GM11168 (cell line): ENCODE measurements around the gene CTDSP2.
"Not testable (repeated sequence)": the region's sequence is repeated elsewhere in the genome, so short reads cannot be mapped to it uniquely, and the experiment has no call there.

ENCODE experiments used
- in situ Hi-C: fragments of 300-500 bp; cut with MboI; formaldehyde crosslinking; loops from one replicate; pipeline ENCODE4 v1.12.0; 2022; ENCODE audit warnings: low sequenced_read_pairs; ENCODE audit not compliant: unreplicated experiment

Gene CTDSP2

DNA sequence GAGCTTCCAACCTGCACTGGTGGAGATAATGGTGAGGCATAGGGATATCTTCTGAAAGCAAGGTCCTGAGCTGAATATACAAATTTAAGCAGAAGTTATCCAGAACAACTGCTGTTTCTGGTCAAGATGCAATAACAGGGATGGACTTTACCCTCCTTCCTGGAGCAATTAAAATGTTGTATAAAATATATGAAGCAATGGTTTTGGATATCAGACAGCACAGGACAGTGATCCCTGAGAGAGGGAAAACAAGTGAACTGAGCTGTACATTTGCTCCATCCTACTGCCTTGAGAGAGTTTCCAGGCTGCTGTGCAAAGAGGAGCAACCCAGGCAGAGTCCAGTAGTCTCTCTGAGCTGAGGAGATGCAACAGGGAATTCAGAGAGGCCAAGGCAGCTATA is 36.0 kb upstream of the CTDSP2 start:
- in situ Hi-C loops, result no loop called here

- in situ Hi-C loops, result no loop called here
Observed at GRCh38 chr12:57881475-57881874, 34.9 kb upstream of the CTDSP2 start.

- in situ Hi-C loops, result not testable (repeated sequence)
Observed at GRCh38 chr12:57881035-57881434, 34.5 kb upstream of the CTDSP2 start.

DNA sequence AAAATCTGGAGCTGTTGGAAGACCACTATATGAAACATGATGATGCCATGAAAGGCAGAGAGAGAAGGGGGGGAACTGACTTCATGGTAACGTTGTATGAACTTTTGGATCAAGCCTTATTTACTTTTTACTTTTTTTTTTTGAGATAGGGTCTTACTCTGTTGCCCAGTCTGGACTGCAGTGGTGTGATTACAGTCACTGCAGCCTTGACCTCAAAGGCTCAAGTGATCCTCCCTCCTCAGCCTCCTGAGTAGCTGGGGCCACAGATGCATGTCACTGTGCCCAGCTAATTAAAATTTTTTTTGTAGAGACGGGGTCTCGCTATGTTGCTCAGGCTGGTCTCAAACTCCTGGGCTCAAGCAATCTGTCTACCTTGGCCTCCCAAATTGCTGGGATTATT is 31.3 kb upstream of the CTDSP2 start:
- in situ Hi-C loops, result no loop called here

DNA sequence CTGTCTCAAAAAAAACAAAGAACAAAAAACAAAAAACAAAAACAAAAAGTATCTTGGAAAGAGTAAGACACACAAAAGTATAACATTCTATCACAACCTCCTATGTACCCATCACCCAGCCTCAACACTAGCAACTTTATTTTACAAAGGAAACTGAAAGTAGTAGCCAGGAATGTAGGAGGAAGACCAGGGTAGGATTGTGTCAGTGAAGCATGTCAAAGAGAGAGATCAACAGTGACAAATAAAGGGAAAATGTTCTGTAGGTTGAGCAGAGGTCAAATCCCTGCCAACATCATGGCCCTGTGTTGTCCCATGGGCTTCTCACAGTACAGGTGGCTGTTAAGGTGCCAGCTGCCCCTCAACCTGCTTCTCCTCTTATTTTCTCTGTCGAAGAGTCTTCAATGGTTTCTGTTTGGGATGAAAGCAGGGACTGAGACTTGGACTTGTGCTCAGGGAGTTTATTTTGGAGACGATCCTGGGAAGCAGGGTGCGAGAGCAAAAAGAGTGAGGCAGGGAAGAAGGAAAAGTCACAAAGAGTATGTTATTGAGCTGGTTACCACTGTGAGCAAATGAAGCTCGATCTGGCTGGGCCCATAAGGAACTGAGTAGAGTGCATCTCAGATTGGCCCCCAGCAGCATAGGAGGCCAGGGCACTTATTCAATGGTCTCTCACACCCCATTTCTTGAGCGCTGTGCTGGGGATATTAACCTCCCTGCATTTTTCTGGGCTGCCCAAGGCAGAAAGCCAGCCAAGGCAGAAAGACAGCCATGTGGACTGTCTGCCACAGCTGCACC is 29.4 kb upstream of the CTDSP2 start:
- in situ Hi-C loops, result no loop called here

GRCh38 chr12:57874166-57875108 is 27.9 kb upstream of the CTDSP2 start:
- in situ Hi-C loops, result no loop called here

GRCh38 chr12:57872362-57872761 is 25.8 kb upstream of the CTDSP2 start:
- in situ Hi-C loops, result no loop called here

DNA sequence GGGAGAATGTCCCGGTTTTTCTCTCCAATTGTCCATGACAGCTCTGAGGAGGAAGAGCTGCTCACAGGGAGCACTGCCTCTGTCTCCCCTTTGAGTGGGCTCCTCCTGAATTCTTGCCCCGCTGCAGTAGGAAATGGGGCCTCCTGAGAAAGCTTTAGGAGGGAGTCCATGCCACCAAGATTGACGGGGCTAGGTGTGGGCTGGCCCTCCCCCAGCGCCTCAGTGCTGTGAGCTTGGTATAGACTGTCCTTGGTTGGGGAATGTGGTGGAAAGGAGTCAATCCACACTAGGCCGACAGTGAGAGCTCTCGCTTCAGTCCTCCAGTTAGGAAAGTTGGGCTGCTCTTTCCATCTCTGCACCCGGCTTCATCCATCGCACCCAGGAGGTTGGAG is 23.4 kb upstream of the CTDSP2 start:
- in situ Hi-C loops, result no loop called here

DNA sequence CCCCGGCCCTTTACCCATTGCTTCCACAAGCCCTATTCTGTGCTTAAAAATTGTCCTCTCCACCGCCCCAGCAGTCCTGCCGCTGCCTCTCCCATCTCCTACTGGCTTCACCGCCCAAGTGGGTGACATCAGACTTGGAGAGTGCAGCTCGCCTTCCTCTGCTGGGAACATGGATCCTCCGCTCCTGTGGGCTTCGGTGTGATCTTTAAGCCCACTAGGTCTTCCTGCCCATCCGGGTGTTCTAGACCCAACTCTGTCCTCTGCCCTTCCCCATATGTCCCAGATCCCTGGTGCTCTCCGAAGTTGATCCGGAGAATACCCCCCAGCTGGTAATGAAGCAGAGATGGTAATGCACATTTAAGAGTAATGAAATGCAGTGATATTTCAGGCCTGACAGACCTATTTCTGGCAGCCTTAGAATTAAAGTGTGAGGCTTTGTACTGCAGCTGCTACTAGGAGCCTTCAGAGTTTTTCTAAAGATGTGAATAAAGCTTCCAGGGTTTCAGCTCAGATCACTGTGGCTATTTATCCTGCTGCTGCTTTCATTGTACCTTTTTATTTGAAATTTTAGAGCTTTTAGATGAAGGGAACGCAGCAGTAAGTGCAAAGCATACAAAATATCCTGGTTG is 22.9 kb upstream of the CTDSP2 start:
- in situ Hi-C loops, result no loop called here

GRCh38 chr12:57868851-57869268 is 22.3 kb upstream of the CTDSP2 start:
- in situ Hi-C loops, result no loop called here

- in situ Hi-C loops, result no loop called here
Observed at GRCh38 chr12:57868221-57868620, 21.7 kb upstream of the CTDSP2 start.

DNA sequence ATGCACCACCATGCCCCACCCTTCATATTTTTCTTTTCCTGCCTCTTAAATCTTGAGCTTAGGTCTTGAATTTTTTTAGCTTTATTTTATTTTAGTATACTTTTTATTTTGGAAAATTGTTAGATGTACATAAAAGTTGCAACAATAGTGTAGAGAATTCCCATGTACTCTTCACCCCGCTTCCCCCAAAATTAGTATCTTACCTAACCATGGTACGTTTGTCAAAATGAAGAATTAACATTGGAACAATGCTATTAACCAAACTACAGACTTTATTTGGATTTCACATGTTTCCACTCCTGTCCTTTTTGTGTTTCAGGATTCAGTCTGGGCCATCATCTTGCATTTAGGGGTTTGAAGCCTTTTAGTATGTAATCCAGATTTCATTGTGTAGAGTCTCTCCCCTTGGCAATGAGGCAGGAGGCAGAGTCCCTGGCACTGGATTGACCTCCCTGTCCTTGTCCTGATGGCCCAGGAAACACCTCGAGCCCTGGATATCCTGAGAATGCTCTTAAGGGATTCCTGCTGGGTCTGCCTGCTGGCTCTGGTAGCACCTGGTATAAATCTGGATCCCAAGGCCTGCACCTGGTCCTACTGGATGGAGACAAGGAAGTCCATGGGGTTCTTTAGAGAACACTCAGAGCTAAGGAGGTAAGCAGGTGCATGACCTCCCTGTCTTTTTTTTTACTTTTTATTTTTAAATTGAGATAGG is 19.9 kb upstream of the CTDSP2 start:
- in situ Hi-C loops, result no loop called here

- in situ Hi-C loops, result no loop called here
Observed at GRCh38 chr12:57865084-57865751, 18.7 kb upstream of the CTDSP2 start.

GRCh38 chr12:57864442-57865083 is 18.0 kb upstream of the CTDSP2 start:
- in situ Hi-C loops, result no loop called here

DNA sequence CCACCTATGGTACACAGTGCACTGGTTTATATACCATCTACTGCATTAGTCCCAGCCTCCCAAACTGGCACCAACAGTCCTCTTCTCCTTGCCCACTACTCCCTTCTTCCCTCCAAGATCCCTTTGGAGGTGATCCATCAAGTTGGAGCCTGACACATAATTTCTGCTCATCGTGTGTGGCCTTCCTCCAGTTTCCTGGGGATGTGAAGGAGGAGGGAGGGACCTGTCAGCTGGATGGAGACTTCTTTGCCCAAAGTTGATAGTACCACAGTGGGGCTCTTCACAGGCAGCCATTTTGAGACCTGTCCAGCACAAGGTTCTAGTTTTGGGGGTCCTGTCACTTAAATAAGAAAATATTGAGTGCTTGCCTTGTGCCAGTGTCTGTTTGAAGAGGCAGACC is 17.1 kb upstream of the CTDSP2 start:
- in situ Hi-C loops, result no loop called here

DNA sequence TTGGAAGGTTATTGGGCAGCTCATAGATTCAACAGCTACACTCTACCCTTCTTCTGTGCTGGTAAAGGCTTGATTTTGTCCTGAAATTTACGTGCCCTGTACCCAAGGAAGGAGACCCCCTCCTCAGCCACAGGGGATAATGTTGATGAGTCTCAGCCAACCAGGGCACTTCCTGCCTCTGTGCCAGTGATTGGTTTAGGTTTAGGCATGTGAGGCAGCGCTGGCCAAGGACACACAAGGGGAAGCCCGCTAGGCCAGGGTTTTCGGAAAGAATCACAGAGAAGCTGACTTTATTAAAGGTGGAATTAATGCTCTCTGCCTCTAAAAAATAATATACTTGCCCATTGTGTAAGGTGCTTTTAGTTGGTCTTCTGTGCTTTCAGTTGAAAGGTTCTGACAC is 15.4 kb upstream of the CTDSP2 start:
- in situ Hi-C loops, result no loop called here

GRCh38 chr12:57860883-57861282 is 14.4 kb upstream of the CTDSP2 start:
- in situ Hi-C loops, result not testable (repeated sequence)

DNA sequence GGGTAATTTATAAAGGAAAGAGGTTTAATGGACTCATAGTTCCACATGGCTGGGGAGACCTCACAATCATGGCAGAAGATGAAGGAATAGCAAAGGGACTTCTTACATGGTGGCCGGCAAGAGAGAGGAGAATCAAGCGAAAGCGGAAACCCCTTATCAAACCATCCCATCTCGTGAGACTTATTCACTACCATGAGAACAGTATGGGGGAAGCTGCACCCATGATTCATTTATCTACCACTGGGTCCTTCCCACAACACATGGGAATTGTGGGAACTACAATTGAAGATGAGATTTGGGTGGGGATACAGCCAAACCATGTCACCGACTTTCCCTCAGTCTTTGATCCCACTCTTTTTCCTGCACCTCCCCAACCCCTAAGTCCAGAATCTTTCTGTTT is 12.6 kb upstream of the CTDSP2 start:
- in situ Hi-C loops, result no loop called here

DNA sequence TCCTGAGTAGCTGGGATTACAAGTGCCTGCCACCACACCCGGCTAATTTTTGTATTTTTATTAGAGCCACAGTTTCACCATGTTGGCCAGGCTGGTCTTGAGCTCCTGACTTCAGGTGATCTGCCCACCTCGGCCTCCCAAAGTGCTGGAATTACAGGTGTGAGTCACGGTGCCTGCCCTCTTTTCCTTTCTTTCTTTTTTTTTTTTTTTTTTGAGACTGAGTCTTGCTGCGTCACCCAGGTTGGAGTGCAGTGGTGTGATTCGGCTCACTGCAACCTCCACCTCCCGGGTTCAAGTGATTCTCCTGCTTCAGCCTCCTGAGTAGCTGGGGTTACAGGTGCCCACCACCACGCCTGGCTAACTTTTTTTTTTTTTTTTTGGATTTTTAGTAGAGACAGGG is 11.6 kb upstream of the CTDSP2 start:
- in situ Hi-C loops, result not testable (repeated sequence)
